ENCODE data around the gene LCE2A. TPM values are rescaled to one million over a fixed set of nuclear protein-coding genes. Genes with fewer than 3 reads are reported as not detected.
"Not testable (repeated sequence)": the region's sequence is repeated elsewhere in the genome, so short reads cannot be mapped to it uniquely, and the experiment has no call there.

Gene LCE2A
- total RNA-seq, 4 donors from 2014 or later = not detected

- in situ Hi-C loops (cut with MboI; ENCODE audit: low pct_ligation_motif_present in 1 of 4, low pct_unique_long_range_greater_than_20kb in 1 of 4, low sequenced_read_pairs in 3 of 4) = no loop called here
- no peaks in the 10 kb centered on the region for H3K4me1 ChIP-seq
These were observed 39.5 kb upstream of the LCE2A start for GRCh38 chr1:152658649-152659048.

GRCh38 chr1:152663098-152663497 lies 35.0 kb upstream of the LCE2A start, which contains the start of gene LCE2D:
LCE2D (plus strand) TSS chr1:152663380; CDS start chr1:152664106, 726 bp downstream.
- intact Hi-C loops (cut with DNase I; ENCODE audit: low total_unique reads) (no loop called here), in situ Hi-C loops (cut with MboI; ENCODE audit: low pct_ligation_motif_present in 1 of 4, low pct_unique_long_range_greater_than_20kb in 1 of 4, low sequenced_read_pairs in 3 of 4) (no loop called here)
- Histone ChIP-seq H3K36me3 (no peaks in the 10 kb centered on the region), H3K27ac (no peak within 1 kb of the TSS), H3K9me3 (no peaks in the 10 kb centered on the region), H3K4me3 (no peak within 1 kb of the TSS), H3K27me3 (no peaks in the 10 kb centered on the region), H3K4me1 (no peaks in the 10 kb centered on the region)
- no peak for DNase-seq
- WGBS, 2 donors (ENCODE audit: low coverage in 1 of 2) = 50 to 55% methylated on average over 1 to 3 of the region's 3 CpGs
- TF ChIP-seq, protein P1, sequence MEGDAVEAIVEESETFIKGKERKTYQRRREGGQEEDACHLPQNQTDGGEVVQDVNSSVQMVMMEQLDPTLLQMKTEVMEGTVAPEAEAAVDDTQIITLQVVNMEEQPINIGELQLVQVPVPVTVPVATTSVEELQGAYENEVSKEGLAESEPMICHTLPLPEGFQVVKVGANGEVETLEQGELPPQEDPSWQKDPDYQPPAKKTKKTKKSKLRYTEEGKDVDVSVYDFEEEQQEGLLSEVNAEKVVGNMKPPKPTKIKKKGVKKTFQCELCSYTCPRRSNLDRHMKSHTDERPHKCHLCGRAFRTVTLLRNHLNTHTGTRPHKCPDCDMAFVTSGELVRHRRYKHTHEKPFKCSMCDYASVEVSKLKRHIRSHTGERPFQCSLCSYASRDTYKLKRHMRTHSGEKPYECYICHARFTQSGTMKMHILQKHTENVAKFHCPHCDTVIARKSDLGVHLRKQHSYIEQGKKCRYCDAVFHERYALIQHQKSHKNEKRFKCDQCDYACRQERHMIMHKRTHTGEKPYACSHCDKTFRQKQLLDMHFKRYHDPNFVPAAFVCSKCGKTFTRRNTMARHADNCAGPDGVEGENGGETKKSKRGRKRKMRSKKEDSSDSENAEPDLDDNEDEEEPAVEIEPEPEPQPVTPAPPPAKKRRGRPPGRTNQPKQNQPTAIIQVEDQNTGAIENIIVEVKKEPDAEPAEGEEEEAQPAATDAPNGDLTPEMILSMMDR (IDR thresholded peaks at IDR 0.05) = no peak
- no peak for TF ChIP-seq POLR2AphosphoS5 (IDR thresholded peaks at IDR 0.05)

More at GRCh38 chr1:152658649-152659048, 39.5 kb upstream of the LCE2A start:
- Histone ChIP-seq H3K27me3 (no peaks in the 10 kb centered on the region), H3K27ac (no peak overlapping the region), H3K4me3 (no peak overlapping the region), H3K9me3 (no peaks in the 10 kb centered on the region), H3K36me3 (no peaks in the 10 kb centered on the region)
- WGBS, 2 donors (ENCODE audit: low coverage in 1 of 2) = 75 to 95% methylated on average over 2 to 3 of the region's 3 CpGs
- DNase-seq = no peak
- intact Hi-C loops (cut with DNase I; ENCODE audit: low total_unique reads) = loop anchor here (10.0 kb wide), 1 partner anchor 566 kb away; no protein-coding TSS in a partner anchor
- TF ChIP-seq POLR2AphosphoS5 (IDR thresholded peaks at IDR 0.05) = no peak
- no peak for TF ChIP-seq POLR2A (IDR thresholded peaks at IDR 0.05)
- TF ChIP-seq, protein P1 (IDR thresholded peaks at IDR 0.05) = no peak
- TF ChIP-seq EP300 (IDR thresholded peaks at IDR 0.05; ENCODE audit: low read depth) = no peak

GRCh38 chr1:152666171-152666570 lies 32.0 kb upstream of the LCE2A start:
- in situ Hi-C loops (cut with MboI; ENCODE audit: low pct_ligation_motif_present in 1 of 4, low pct_unique_long_range_greater_than_20kb in 1 of 4, low sequenced_read_pairs in 3 of 4); H3K27me3 ChIP-seq; H3K4me1 ChIP-seq; H3K4me3 ChIP-seq; H3K27ac ChIP-seq; DNase-seq; H3K36me3 ChIP-seq; H3K9me3 ChIP-seq; intact Hi-C loops (cut with DNase I; ENCODE audit: low total_unique reads): not testable (repeated sequence)
- 83 to 89% methylated on average over 1 of the region's 1 CpG for WGBS, 2 donors (ENCODE audit: low coverage in 1 of 2)

GRCh38 chr1:152667648-152668047 lies 30.5 kb upstream of the LCE2A start:
- DNase-seq = no peak
- Histone ChIP-seq H3K9me3 (no peaks in the 10 kb centered on the region), H3K27ac (no peak overlapping the region), H3K27me3 (no peaks in the 10 kb centered on the region), H3K4me1 (no peaks in the 10 kb centered on the region), H3K36me3 (no peaks in the 10 kb centered on the region), H3K4me3 (no peak overlapping the region)
- TF ChIP-seq, protein P1 (IDR thresholded peaks at IDR 0.05) = no peak
- TF ChIP-seq EP300 (IDR thresholded peaks at IDR 0.05; ENCODE audit: low read depth) (no peak), POLR2AphosphoS5 (IDR thresholded peaks at IDR 0.05) (no peak), POLR2A (IDR thresholded peaks at IDR 0.05) (no peak)
- in situ Hi-C loops (cut with MboI; ENCODE audit: low pct_ligation_motif_present in 1 of 4, low pct_unique_long_range_greater_than_20kb in 1 of 4, low sequenced_read_pairs in 3 of 4) = no loop called here
- intact Hi-C loops (cut with DNase I; ENCODE audit: low total_unique reads) = no loop called here
- WGBS, 2 donors (ENCODE audit: low coverage in 1 of 2) = 89% methylated on average over 5 of the region's 5 CpGs; no CpG with 5 or more reads in 1 of the 2 donors

DNA sequence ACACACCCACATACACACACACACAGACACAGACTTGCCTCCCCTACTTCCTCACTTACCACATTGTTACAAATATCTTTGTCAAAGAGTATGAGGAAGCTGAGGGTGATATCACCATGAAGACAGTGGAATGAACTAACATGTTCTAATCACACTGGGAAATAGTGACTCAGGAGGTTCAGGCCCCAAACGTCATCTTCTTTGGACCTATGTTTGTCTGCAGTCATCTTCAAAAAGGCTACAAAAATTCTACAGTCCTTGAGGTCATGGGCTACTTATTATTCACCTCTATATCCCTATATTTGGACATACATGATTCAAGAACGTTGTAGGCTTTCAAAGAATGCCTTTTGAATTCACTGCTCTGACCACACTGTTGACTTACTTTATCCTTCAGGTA lies 25.1 kb upstream of the LCE2A start:
- H3K36me3 ChIP-seq = no peaks in the 10 kb centered on the region
- intact Hi-C loops (cut with DNase I; ENCODE audit: low total_unique reads) (no loop called here), in situ Hi-C loops (cut with MboI; ENCODE audit: low pct_ligation_motif_present in 1 of 4, low pct_unique_long_range_greater_than_20kb in 1 of 4, low sequenced_read_pairs in 3 of 4) (no loop called here)
- H3K4me3 ChIP-seq = no peak overlapping the region
- H3K27me3 ChIP-seq = no peaks in the 10 kb centered on the region
- WGBS, 2 donors (ENCODE audit: low coverage in 1 of 2) = 17 to 41% methylated on average over 2 of the region's 2 CpGs
- H3K27ac ChIP-seq = no peak overlapping the region
- TF ChIP-seq, protein P1 (IDR thresholded peaks at IDR 0.05) = no peak
- TF ChIP-seq POLR2A (IDR thresholded peaks at IDR 0.05) (no peak), POLR2AphosphoS5 (IDR thresholded peaks at IDR 0.05) (no peak), EP300 (IDR thresholded peaks at IDR 0.05; ENCODE audit: low read depth) (no peak)
- H3K4me1 ChIP-seq = no peaks in the 10 kb centered on the region
- H3K9me3 ChIP-seq = no peaks in the 10 kb centered on the region
- DNase-seq = no peak

DNA sequence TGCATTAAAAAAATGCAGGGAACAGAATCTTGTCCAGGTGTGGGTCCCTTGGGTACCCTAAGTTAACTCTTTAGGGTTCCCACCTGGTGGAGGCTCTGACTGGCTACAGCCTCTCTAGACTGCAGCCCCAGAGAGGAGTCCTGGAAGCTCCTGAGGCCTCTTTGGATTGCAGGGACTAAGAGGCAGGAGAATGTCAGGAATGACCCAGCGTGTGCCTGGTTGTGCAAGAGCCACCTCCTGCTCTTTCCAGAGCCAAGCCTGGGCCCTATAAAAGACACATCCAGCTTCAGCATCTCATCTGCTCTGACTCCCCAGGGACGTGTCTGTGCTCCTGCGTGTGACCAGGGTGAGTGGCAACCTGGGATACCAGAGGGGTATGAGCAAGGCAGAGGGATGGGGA lies 23.2 kb upstream of the LCE2A start, which contains the start of gene LCE2C:
Gene LCE2C (plus strand): TSS at position 297 of the 400 bp plus-strand sequence. CDS start 737 bp downstream, outside the sequence.
- H3K4me3 ChIP-seq; H3K9me3 ChIP-seq; DNase-seq; H3K27me3 ChIP-seq; H3K4me1 ChIP-seq; H3K36me3 ChIP-seq; in situ Hi-C loops (cut with MboI; ENCODE audit: low pct_ligation_motif_present in 1 of 4, low pct_unique_long_range_greater_than_20kb in 1 of 4, low sequenced_read_pairs in 3 of 4); intact Hi-C loops (cut with DNase I; ENCODE audit: low total_unique reads); H3K27ac ChIP-seq: not testable (repeated sequence)
- WGBS, 2 donors (ENCODE audit: low coverage in 1 of 2) = 73% methylated on average over 3 of the region's 3 CpGs; no CpG with 5 or more reads in 1 of the 2 donors

Measured in transverse colon (tissue), 4 donors.